ENCODE data around the gene TMEM131.
"Not testable (repeated sequence)": the region's sequence is repeated elsewhere in the genome, so short reads cannot be mapped to it uniquely, and the experiment has no call there.

Gene TMEM131

DNA sequence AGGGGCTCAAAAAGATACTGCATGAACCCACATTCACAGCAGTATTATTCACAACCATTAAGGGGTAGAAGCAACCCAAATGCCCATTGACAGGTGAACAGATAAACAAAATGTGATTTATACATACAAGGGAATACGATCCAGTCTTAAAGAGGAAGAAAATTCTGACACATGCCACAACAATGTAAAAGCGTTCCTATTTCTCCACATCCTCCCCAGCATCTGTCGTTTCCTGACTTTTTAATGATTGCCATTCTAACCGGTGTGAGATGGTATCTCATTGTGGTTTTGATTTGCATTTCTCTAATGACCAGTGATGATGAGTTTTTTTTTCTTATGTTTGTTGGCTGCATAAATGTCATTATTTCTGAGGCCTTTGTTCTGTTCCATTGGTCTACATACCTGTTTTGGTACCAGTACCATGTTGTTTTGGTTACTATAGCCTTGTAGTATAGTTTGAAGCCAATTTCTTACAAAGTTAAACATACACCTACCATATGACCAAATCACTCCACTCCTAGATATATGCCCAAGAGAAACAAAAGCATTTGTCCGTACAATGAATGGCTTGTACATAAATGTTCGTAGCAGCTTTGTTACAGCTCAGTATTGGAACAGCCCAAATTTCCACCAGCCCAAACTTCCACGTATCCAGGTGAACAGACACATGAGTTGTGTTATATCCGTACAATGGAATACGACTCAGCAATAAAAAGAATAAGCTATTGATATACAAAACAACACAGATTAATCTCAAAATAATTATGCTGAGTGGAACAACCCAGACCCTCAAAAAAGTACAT, 85.1 kb downstream of the TMEM131 start:
- no peak for DNase-seq

DNA sequence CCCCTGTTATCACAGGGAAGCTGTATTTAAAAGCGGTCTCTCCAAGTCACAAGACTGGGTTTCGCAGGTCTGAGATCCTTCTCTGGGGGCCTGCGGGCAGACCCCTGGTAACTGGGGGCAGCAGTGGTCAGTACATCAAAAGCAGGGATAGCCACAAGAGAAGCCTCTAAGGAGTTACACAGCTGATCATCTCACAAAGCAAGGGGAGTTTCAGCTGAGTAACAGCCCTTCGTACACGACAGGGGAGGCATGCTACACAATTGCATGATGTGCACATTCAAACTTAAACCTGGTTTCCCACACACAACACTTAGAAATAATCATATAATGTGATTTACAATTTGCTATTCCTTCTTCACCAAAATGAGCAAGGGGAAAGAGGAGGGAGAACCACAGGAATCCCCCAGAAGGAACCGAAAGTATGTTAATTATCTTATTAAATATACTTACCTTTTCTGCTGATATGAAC, 87.5 kb downstream of the TMEM131 start:
- DNase-seq = no peak

DNA sequence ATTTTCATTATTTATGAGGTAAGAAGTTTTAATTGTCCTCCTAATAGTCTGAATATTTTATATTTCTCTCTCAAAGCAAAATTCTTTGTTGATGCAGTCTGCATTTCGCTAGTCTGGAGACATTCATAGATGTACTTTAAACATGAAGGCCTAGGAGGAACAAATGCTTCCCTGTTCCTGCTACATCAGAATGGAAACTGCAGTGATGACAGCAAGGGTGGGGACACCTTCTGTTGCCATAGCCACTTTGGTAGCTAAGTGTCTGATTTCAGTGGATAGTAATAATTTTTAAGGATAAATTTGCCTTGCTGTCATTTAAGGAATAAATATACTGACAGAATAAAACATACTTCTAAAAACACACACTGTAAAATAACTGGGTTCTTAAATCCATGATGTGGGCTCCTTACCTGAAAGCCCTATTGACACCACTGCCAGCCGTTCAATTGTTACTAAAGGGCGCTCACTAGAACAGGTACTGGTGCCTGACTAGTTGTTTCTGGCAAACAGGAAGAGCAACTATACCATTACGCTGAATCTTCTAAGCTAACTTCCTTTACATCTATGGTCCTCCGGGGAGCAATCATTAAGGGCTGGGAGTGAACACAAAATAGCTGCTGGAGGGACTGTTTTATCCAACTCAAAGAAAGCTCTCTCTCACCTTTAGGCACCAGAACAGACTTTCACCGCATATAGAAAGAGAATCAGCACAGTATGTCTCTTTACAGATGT, 88.2 kb downstream of the TMEM131 start:
- DNase-seq = no peak

DNA sequence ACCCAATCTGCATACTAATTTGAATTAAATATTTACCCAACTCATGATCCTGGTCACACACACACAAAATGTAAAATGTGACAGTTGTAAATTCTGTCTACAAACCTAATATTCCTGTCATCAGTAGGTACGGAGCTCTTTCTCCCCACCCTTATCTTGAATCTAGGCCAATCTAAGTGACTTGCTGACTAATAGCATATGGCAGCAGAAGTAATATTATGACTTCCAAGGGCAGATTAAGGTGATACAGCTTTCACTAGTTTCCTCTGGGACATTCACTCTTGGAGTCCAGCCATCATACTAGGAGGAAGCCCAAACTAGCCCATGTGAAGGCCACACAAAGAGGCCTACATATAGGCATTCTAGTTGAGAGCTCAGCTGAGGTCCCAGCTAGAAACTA, 89.4 kb downstream of the TMEM131 start:
- no peak for DNase-seq

DNA sequence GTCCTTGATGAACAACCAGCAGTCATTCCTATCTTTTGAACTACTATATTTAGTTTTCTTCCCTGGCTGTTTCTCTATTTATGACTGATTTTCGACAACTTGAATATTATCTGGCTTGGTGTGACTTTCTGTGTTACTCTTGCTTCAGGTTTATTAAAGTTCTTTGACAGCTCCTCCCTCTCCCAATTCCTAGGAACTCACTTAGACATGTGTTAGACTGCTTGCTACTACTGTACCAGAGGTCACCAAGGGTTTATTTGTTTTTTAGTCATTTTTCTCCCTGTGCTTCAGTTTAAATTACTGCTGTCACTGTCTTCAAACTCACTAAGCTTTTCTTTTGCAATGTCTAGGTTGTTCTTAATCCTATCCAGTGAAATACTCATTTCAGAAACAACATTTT, 90.5 kb downstream of the TMEM131 start:
- no peak for DNase-seq

DNA sequence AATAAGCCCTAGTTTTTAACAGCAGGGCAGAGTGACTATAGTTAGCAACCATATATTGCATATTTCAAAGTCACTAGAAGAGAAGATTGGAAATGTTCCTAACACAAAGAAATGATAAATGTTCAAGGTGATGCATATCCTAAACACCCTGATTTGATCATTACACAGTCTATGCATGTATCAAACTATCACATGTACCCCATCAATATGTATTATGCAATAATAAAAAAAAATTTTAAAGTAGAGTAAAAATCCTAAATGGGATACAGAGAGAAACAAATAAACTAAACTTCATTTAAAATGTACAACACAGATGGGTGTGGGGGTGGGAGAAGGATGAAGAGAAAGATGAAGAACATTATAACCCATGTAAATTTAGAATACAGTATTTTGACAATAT, 93.9 kb downstream of the TMEM131 start:
- DNase-seq = no peak

DNA sequence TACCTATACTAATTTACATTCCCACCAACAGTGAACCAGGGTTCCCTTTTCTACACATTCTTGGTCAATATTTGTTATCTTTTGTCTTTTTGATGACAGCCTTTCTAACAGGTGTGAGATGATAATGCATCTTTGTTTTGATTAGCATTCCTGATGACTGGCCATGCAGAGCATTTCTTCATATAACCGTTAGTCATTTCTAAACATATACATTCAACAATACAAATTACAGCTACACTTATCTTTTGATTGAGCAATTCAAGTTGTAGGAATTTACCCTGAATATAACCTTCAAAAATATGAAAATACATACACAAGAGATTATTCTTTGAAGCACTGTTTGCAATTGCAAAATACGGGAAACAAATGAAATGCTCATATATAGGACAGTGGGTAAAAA, 94.9 kb downstream of the TMEM131 start:
- peak in 1 of 3 experiments; percentile 33 for DNase-seq

DNA sequence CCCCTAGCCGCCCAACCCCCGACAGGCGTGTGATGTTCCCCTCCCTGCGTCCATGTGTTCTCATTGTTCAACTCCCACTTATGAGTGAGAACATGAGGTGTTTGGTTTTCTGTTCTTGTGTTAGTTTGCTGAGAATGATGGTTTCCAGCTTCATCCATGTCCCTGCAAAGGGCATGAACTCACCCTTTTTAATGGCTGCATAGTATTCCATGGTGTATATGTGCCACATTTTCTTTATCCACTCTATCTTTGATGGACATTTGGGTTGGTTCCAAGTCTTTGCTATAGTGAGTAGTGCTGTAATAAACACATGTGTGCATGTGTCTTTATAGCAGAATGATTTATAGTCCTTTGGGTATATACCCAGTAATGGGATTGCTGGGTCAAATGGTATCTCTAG, 102.7 kb downstream of the TMEM131 start:
- DNase-seq = not testable (repeated sequence)

DNA sequence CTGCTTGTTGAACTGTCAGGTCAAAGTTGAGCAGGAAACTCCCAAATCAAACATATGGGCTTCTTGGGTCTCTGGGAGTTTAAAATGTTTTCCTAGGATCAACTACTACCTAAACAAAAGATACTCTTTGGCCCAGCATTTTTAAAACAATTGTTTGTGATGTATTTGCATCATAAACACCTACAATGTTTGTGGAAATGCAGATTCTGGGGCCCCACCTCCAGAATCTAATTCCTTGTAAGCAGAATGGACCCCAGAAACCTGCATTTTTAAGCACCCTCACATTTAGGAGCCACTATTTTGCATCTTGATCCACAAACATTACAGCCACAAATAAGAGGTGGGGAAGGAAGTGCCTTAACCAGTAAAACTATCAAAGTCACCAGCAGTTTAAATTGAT, 104.1 kb downstream of the TMEM131 start:
- no peak for DNase-seq

DNA sequence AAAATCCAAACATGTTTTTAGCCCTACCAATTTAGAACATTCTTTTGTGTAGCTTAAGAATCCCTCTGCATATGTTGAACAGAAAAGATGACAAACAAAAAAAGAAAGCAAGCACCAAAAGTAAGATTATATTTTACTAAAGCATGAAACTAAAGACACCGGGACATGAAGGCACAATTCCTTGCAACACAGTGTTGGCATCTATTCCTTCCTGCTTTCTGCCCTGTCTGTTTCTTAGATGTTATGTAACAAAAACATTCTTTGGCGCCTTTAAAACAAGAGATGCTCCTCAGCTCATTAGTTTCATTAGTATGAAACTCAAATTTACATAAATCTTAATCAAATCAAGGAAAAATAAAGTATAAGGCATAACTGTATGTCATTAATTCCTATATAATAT, 106.6 kb downstream of the TMEM131 start:
- DNase-seq = no peak

DNA sequence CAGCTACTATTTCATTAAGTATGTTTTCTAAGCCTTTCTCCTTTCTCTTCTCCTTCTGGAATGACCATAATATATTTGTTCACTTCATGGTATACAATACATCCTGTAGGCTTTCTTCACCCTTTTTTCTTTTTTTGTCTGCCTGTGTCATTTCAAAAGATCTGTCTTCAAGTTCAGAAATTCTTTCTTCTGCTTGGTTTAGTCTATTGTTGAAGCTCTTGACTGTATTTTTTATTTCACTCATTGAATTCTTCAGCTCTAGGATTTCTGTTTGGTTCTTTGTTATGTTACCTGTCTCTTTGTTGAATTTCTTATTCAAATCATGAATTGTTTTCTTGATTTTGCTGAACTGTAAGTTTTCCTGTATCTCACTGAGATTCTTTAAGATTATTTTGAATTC, 109.9 kb downstream of the TMEM131 start:
- peak in 1 of 3 experiments; percentile 5 for DNase-seq

DNA sequence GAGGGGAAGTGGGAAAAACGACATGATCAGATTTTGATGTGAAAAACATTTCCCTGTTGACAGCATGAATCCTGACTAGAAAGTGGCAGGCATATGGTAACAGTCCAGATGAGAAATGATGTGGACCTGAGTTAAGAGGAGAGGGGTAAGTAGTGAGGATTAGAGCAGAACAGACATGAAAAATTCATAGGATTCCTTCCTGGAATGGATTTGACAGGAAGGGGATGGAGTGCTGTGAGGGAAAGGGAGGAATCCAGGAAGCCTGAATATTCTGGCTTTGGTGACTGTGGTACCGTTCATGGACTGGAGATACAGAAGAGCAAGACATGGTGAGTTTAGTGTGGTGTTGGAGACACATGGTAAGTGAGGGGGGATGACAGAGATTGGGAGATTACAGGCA, 115.4 kb downstream of the TMEM131 start:
- no peak for DNase-seq

DNA sequence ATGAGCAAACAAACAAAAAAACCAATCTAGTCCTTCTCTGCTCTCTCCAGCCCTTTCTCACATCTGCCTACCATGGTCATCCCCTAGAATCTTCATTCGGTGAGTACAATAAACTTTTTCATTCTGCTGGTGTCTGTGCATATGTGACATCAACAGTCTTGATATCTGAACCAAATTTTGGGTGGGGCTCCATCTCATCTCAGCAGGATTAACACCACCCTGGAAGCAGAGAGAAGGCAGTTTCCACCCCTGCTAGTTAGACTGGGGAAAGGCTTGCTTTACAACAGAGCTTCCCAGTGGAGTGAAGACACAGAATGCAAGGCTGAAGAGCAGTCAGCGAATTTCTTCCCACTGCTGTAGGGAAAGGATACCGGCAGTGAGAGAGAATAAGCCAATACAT, 116.9 kb downstream of the TMEM131 start:
- no peak for DNase-seq

DNA sequence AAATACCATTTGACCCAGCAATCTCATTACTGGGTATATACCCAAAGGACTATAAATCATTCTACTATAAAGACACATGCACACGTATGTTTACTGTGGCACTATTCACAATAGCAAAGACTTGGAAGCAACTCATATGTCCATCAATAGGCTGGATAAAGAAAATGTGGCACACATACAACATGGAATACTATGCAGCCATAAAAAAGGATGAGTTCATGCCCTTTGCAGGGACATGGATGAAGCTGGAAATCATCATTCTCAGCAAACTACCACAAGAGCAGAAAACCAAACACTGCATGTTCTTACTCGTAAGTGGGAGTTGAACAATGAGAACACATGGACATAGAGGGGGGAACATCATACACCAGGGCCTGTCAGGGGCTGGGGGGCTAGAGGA, 117.4 kb downstream of the TMEM131 start:
- not testable (repeated sequence) for DNase-seq

DNA sequence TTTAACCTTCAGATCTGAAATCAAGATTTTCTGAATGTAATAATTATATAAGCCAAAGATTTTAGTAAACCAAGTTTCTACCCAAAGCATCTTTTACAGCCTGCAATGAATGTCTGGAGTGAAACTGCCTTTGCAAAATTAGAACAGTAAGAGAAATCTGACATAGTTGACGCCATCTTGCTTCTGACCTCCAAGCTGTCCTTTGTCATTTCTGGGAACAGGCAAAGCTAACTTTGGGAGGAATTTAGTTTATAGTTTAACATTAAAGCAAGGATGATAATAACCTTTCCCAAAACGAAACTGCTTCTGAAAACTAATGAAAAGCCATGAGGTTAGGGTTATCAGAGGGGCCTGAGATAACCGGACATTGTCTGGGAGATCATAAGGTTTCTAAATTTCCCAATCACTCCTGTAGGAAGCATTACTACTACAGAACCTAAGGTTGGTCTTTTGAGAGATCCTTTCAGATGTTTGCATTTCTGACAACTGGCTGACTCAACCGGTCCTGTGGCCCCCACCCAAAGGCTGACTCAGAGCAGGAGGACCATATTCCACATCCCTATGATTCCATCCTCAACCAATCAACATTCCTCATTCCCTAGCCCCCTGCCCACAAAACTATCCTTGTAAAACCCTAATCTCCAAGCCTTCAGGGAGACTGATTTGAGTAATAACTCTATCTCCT, 124.5 kb downstream of the TMEM131 start:
- DNase-seq = no peak

DNA sequence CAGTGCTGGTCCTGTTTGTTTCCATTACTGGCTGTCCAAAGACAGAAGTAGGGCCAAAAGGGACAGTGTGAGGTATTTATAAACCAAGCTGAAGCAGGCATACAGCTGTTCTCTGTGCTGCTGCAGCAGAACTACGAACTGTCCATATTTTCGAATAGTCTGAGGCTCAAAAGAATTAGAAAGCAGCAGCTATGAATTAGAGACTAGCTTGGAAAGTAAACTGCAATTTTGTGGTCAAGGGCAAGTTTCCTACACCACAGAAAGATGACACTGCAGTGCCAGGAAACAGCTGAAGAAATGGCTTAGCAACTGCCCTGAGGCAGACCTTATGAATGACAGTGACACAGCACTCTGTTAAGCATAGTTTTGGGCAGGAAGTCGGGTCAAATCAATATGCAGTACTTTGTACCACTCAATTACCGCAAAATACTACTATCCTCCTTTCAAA, 125.3 kb downstream of the TMEM131 start:
- DNase-seq = peak in 1 of 3 experiments; percentile 5

DNA sequence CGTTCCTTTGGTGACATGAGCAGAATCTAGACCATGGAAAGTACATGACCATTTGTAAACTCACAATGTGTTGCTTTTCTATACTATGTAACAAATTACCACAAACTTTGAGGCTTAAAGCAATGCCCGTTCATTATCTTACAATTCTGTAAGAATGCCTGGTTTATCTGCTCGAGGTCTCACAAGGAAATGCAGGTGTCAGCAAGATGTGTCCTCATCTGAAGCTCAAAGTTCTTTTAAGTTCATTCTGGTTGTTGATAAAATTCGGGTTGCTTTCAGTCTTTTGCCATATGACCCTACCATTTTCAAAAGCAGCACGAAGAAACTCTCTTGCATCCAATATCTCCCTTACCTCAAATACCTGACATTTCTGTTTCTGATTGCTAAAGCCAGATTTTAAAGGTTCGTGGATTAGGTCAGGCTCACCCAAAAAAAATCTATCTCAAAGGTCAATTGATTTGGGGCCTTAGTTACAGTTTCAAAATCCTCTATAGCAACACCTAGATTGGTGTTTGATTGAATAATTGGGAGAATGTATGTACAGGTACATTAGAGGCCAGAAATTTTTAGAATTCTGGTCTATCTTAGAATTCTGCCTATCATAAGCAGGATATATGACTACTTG, 125.9 kb downstream of the TMEM131 start:
- no peak for DNase-seq

DNA sequence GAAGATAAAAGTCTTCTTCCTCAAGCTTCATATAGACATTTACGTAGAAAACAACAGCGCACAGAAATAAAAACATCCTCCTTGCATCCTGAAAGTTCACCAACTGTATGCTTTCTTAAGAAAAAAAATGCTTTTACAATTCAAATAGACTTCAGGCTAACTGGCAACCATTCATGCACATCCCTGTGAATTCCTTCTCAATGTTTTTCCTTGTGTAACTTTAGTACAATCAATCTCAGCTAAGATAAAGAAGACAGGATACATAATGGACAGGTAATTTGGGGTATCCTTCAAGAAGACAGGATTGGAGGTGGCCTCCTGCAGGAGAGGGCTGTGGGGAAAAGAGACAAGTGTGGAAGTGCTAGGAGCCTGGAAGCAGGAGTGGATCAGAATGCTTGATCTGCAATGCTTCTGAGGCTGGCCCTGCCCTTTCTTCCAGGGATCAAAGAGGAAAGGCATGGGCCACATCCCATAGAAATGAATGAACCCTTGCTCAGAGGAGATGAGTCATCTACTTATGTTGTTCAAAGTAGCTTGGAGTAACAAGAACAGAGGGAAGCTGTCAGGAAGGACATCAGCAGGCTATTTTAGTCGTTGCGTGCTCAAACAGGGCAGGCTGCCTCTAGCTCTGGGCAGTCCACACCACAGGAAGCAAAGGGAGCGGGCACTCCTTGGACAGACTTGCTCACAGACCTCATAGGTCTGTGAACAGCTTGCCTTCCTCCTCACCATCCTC, 126.6 kb downstream of the TMEM131 start:
- no peak for DNase-seq

DNA sequence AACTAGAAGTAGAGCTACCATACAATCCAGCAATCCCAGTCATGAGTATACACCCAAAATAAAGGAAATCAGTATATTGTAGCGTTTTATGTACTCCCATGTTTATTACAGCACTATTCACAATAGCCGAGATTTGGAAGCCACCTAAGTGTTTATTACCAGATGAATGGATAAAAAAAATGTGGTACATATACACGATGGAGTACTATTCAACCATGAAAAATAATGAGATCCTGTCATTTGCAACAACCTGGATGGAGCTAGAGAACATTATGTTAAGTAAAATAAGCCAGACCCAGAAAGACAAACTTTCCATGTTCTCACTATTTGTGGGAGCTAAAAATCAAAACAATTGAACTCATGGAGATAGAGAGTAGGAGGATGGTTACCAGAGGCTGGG, 131.9 kb downstream of the TMEM131 start:
- no peak for DNase-seq

DNA sequence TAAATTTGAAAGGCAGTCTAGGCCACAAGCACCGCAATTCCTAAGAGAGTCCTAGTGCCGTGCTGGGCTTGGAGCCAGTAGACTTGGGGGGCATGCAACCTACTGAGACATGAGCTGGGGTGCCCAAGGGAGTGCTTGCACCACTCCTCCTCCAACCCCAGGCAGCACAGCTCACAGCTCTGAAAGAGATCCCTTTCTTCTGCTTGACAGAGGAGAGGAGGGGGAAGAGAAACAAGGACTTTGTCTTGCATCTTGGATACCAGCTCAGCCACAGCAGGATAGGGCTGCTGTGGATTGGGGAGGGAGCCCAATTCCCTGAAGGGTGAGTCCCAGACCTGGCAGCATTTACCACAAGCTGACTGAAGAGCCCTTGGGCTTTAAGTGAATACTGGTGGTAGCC, 134.6 kb downstream of the TMEM131 start:
- DNase-seq = no peak

DNA sequence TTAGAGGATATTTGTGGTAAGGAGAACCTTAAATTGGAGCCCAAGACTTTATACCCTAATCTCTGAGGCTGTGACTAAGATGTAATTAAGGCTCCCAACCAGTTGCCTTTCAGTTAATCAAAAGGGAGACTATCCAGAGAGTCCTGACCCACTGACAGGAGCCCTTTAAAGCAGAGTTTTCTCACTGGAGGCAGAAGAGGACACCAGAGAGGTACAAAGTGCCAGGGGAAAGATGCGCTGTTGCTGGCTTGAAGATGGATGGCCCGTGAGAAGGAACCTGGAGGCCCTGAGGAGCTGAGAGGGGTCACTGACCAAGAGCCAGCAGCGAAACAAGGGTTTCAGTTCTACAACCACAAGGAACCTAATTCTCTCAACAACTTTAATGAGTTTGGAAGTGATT, 137.3 kb downstream of the TMEM131 start:
- peak in 1 of 3 experiments; percentile 26 for DNase-seq

DNA sequence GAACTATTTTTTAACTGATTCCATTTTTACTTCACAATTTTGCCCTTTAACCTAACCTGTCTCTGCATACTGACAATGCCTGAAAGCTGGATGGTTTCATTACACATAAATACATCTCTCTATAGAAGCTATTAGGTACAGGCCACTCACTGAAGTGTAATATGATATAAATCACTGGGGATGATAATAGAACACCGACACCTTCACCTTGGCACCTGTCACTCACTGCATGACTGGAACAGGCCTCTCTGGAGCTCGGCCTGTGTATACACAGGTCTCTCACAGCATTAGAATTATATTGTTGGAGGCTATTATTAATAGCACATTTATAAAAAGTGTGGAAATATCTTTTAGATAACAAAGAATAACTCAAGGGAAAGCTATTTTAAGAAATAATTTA, 138.2 kb downstream of the TMEM131 start:
- DNase-seq = peak in 2 of 3 experiments; percentile 18 to 87

Data from NCI-H1417 (cell line).